Neural cell (in vitro differentiated cells): Measurements from ENCODE around the gene RALGPS1. TPM values are rescaled to one million over a fixed set of nuclear protein-coding genes. Genes with fewer than 3 reads are reported as not detected.

ENCODE experiments used
- H2AFZ ChIP-seq: fragments of 200-600, 300-800 bp; sonication (generic), shearing (Covaris generic); 2 replicates; pipeline ENCODE4 v1.6.0; 2014; ENCODE audit warnings: low read depth, mild to moderate bottlenecking, antibody characterized with exemption, low read length, moderate library complexity
- H3F3A ChIP-seq: fragments of 200-600 bp; shearing (Covaris generic); 2 replicates; pipeline ENCODE4 v1.6.1; 2016; ENCODE audit warnings: mild to moderate bottlenecking, moderate library complexity, mixed read lengths, antibody characterized with exemption, low read length; ENCODE audit not compliant: insufficient read depth, poor library complexity, severe bottlenecking
- H3K27ac ChIP-seq: fragments of 200-600, 300-800 bp; sonication (generic), shearing (Covaris generic); 2 replicates; pipeline ENCODE4 v1.5.1; 2014; ENCODE audit warnings: mild to moderate bottlenecking, low read length, moderate library complexity
- H3K27me3 ChIP-seq: fragments of 300-800, 200-600 bp; sonication (generic), shearing (Covaris generic); 2 replicates; pipeline ENCODE4 v1.6.0; 2014; ENCODE audit warnings: mild to moderate bottlenecking, low read depth, low read length, moderate library complexity; ENCODE audit not compliant: insufficient read depth
- H3K36me3 ChIP-seq: fragments of 300-800, 200-600 bp; sonication (generic), shearing (Covaris generic); 2 replicates; pipeline ENCODE4 v1.5.1; 2014; ENCODE audit warnings: mild to moderate bottlenecking, antibody characterized with exemption, low read length, moderate library complexity; ENCODE audit not compliant: insufficient read depth
- H3K4me2 ChIP-seq: fragments of 300-800, 200-600 bp; sonication (generic), shearing (Covaris generic); 2 replicates; pipeline ENCODE4 v1.6.0; 2014; ENCODE audit warnings: mild to moderate bottlenecking, low read length
- H3K4me3 ChIP-seq: fragments of 300-800, 200-600 bp; sonication (generic), shearing (Covaris generic); 2 replicates; pipeline ENCODE4 v1.5.1; 2014; ENCODE audit warnings: mild to moderate bottlenecking, low read length, moderate library complexity
- H3K79me2 ChIP-seq: fragments of 200-600 bp; shearing (Covaris generic); replicated peaks from 2 replicates; pipeline ENCODE4 v1.6.0; 2014; ENCODE audit warnings: mild to moderate bottlenecking, low read length, moderate library complexity; ENCODE audit not compliant: insufficient read depth
- H3K9ac ChIP-seq: fragments of 300-800, 200-600 bp; sonication (generic), shearing (Covaris generic); 2 replicates; pipeline ENCODE4 v1.6.1; 2016; ENCODE audit warnings: mild to moderate bottlenecking, low read length, mixed read lengths
- H3K9me2 ChIP-seq: fragments of 200-600 bp; shearing (Covaris generic); 2 replicates; pipeline ENCODE4 v1.6.1; 2016; ENCODE audit warnings: mild to moderate bottlenecking, low read length, mixed read lengths; ENCODE audit not compliant: insufficient read depth
- H3K9me3 ChIP-seq: fragments of 200-600, 300-800 bp; sonication (generic), shearing (Covaris generic); 2 replicates; pipeline ENCODE4 v1.6.1; 2016; ENCODE audit warnings: mild to moderate bottlenecking, mixed run types, low read length, moderate library complexity, mixed read lengths
- H4K20me1 ChIP-seq: fragments of 200-600 bp; shearing (Covaris generic); 2 replicates; pipeline ENCODE4 v1.6.1; 2016; ENCODE audit warnings: mild to moderate bottlenecking, mixed run types; ENCODE audit not compliant: insufficient read depth
- EP300 ChIP-seq: fragments of 450-650 bp; conservative IDR thresholded peaks from 2 replicates; pipeline ENCODE4 v1.6.1; 2014; ENCODE audit warnings: antibody characterized with exemption, mild to moderate bottlenecking, moderate library complexity; ENCODE audit not compliant: poor library complexity, severe bottlenecking
- EZH2 ChIP-seq: fragments of 200-600, 300-800 bp; shearing (Covaris generic), sonication (generic); IDR thresholded peaks from 2 replicates; pipeline ENCODE4 v1.6.1; 2014; ENCODE audit warnings: antibody characterized with exemption, low read length, borderline replicate concordance, mild to moderate bottlenecking; ENCODE audit not compliant: insufficient read depth, poor library complexity, severe bottlenecking
- MXI1 ChIP-seq: fragments of 450-650 bp; conservative IDR thresholded peaks from 2 replicates; pipeline ENCODE4 v1.6.1; 2014; ENCODE audit warnings: antibody characterized with exemption, mild to moderate bottlenecking; ENCODE audit not compliant: poor library complexity, severe bottlenecking
- POLR2AphosphoS5 ChIP-seq: IDR thresholded peaks from 2 replicates; pipeline ENCODE4 v1.6.1; 2012
- RAD21 ChIP-seq: fragments of 450-650 bp; conservative IDR thresholded peaks from 2 replicates; pipeline ENCODE4 v1.6.1; 2014; ENCODE audit warnings: antibody characterized with exemption, mild to moderate bottlenecking, moderate library complexity
- SMC3 ChIP-seq: fragments of 450-650 bp; conservative IDR thresholded peaks from 2 replicates; pipeline ENCODE4 v1.6.1; 2014; ENCODE audit warnings: antibody characterized with exemption, mild to moderate bottlenecking, moderate library complexity; ENCODE audit not compliant: poor library complexity
- TAF1 ChIP-seq: IDR thresholded peaks from 2 replicates; pipeline ENCODE4 v1.6.1; 2012; ENCODE audit warnings: low read depth
- polyA plus RNA-seq: library from polyadenylated mRNA; depleted of rRNA; stranded (reverse); fragments of >200 nt; gene quantifications from 2 replicates; pipeline ENCODE4 v1.2.3, GENCODE V29; 2014
- TF ChIP-seq, protein P1 (sequence below): fragments of 450-650 bp; IDR thresholded peaks from 2 replicates; pipeline ENCODE4 v1.5.1; 2014; ENCODE audit warnings: antibody characterized with exemption, mild to moderate bottlenecking, moderate library complexity; ENCODE audit not compliant: poor library complexity, severe bottlenecking
- TF ChIP-seq, protein P2 (sequence below): IDR thresholded peaks from 2 replicates; pipeline ENCODE4 v1.6.1; 2012; ENCODE audit warnings: borderline replicate concordance

RALGPS1 gene
- polyA plus RNA-seq, 1 donor from 2014 or later: 37.1 TPM

DNA sequence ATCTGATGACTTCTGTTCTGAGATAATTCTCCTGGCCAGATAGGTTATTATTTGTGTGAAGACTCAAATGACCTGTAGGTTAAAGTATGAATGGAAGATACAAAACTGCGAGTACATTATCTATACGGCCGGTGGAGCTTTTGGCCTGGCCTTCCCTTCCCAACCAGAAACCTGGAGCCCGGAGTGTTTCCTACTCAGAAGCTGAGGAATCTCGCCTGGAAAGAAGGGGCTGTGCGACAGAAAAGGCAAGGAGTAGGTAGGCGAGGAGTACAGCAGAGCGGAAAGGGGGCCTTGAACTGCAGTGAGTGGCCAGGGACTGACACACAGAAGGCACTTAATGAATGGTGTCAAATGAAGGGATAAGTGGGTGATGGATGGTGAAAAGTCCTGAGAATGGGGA lies 173.3 kb downstream of the RALGPS1 start:
- no peaks in the 10 kb centered on the region for H3K79me2 ChIP-seq
- H3K4me2 ChIP-seq: no peak overlapping the region
- no peak overlapping the region for H2AFZ ChIP-seq

DNA sequence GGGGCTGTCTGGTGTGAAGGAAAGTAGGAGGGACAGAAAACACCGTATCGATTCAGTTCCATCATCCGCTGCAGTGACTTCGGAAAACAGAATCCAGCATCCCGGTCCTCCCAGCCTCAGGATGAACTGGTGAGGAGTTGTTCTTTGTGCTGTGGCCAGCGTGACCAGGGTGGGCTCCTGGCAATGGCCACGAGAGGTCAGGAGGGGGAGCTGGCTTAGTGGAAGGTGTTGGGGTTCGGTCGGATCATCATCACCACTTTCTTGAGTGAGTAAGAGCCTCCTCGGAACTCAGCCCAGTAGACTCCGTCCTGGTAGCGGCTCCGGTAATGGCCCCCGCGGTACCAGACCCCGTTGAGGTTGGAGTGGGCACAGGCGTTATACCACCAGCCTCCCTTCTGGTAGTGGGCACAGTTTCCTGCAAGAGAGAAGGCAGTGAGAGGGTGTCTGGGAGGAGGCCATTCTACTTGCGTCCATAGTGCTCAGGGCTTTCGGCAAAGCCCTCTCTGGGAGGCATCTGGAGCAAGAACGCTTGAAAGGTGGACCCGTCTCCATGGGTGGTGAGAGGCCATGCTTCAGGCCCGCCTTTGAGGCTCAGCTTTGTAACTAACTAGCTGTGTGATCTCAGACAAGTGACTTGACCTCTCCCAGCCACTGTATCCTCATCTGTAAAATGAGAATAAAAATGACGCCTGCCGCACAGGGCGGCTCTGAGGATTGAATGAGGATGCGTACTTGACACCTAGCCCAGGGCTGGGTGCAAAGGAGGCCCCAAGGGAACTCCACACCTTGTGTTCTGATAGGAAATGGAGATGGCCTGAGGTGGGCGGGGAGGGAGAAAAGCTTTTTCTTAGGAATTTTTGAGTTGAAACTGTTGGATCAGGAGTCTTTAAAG lies 174.4 kb downstream of the RALGPS1 start:
- H3K79me2 ChIP-seq: no peaks in the 10 kb centered on the region
- TF ChIP-seq, protein P1, sequence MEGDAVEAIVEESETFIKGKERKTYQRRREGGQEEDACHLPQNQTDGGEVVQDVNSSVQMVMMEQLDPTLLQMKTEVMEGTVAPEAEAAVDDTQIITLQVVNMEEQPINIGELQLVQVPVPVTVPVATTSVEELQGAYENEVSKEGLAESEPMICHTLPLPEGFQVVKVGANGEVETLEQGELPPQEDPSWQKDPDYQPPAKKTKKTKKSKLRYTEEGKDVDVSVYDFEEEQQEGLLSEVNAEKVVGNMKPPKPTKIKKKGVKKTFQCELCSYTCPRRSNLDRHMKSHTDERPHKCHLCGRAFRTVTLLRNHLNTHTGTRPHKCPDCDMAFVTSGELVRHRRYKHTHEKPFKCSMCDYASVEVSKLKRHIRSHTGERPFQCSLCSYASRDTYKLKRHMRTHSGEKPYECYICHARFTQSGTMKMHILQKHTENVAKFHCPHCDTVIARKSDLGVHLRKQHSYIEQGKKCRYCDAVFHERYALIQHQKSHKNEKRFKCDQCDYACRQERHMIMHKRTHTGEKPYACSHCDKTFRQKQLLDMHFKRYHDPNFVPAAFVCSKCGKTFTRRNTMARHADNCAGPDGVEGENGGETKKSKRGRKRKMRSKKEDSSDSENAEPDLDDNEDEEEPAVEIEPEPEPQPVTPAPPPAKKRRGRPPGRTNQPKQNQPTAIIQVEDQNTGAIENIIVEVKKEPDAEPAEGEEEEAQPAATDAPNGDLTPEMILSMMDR: no peak
- TF ChIP-seq, protein P2, sequence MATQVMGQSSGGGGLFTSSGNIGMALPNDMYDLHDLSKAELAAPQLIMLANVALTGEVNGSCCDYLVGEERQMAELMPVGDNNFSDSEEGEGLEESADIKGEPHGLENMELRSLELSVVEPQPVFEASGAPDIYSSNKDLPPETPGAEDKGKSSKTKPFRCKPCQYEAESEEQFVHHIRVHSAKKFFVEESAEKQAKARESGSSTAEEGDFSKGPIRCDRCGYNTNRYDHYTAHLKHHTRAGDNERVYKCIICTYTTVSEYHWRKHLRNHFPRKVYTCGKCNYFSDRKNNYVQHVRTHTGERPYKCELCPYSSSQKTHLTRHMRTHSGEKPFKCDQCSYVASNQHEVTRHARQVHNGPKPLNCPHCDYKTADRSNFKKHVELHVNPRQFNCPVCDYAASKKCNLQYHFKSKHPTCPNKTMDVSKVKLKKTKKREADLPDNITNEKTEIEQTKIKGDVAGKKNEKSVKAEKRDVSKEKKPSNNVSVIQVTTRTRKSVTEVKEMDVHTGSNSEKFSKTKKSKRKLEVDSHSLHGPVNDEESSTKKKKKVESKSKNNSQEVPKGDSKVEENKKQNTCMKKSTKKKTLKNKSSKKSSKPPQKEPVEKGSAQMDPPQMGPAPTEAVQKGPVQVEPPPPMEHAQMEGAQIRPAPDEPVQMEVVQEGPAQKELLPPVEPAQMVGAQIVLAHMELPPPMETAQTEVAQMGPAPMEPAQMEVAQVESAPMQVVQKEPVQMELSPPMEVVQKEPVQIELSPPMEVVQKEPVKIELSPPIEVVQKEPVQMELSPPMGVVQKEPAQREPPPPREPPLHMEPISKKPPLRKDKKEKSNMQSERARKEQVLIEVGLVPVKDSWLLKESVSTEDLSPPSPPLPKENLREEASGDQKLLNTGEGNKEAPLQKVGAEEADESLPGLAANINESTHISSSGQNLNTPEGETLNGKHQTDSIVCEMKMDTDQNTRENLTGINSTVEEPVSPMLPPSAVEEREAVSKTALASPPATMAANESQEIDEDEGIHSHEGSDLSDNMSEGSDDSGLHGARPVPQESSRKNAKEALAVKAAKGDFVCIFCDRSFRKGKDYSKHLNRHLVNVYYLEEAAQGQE: no peak
- TF ChIP-seq TAF1 (no peak), POLR2AphosphoS5 (no peak), EZH2 (no peak), EP300 (no peak), MXI1 (no peak), RAD21 (no peak), SMC3 (no peak)
- no peak overlapping the region for H3K27ac ChIP-seq

More for the DNA sequence above, 173.3 kb downstream of the RALGPS1 start:
- no peak overlapping the region for H3K4me3 ChIP-seq
- no peak overlapping the region for H3K27ac ChIP-seq
- H3F3A ChIP-seq: no peaks in the 10 kb centered on the region
- TF ChIP-seq RAD21 (no peak), SMC3 (no peak), MXI1 (no peak)
- TF ChIP-seq, protein P1: no peak
- TF ChIP-seq, protein P2: no peak
- H3K27me3 ChIP-seq: no peaks in the 10 kb centered on the region
- no peaks in the 10 kb centered on the region for H3K9me3 ChIP-seq
- H3K9ac ChIP-seq: no peak overlapping the region
- no peaks in the 10 kb centered on the region for H3K9me2 ChIP-seq
- H3K36me3 ChIP-seq: no peaks in the 10 kb centered on the region
- H4K20me1 ChIP-seq: no peaks in the 10 kb centered on the region

More for the DNA sequence above, 174.4 kb downstream of the RALGPS1 start:
- H3K9ac ChIP-seq: no peak overlapping the region
- no peaks in the 10 kb centered on the region for H3K27me3 ChIP-seq
- no peak overlapping the region for H3K4me2 ChIP-seq
- H3K9me2 ChIP-seq: no peaks in the 10 kb centered on the region
- no peaks in the 10 kb centered on the region for H4K20me1 ChIP-seq
- H3K9me3 ChIP-seq: no peaks in the 10 kb centered on the region
- no peak overlapping the region for H3K4me3 ChIP-seq
- no peaks in the 10 kb centered on the region for H3F3A ChIP-seq
- no peaks in the 10 kb centered on the region for H3K36me3 ChIP-seq
- no peak overlapping the region for H2AFZ ChIP-seq
